Stomach (tissue), 9 donors: ENCODE measurements around the gene BMP5. TPM values are rescaled to one million over a fixed set of nuclear protein-coding genes. Genes with fewer than 3 reads are reported as not detected.

Source experiments
- DNase-seq, 2 donors: peaks; one replicate each; pipeline versions ENCODE4 v3.0.0 to v3.0.0-alpha.2; 2013 to 2019
- H3K27ac ChIP-seq, 5 donors: fragments of 200-600 bp in 4 of 5; sonication (generic) in 4 of 5; one replicate each; pipeline ENCODE4 v1.5.1; 2013 to 2019; ENCODE audit warnings: mild to moderate bottlenecking in 1 of 5, moderate library complexity in 1 of 5
- H3K27me3 ChIP-seq, 3 donors: fragments of 200-600 bp; sonication (generic); one replicate each; pipeline ENCODE4 v1.5.1; 2017 to 2019; ENCODE audit warnings: mixed run types in 1 of 3
- H3K36me3 ChIP-seq, 4 donors: fragments of 200-600 bp; sonication (generic); 1 replicate in 3 of 4; 2 replicates in 1 of 4; pipeline ENCODE4 v1.5.1; 2016 to 2019
- H3K4me1 ChIP-seq, 4 donors: fragments of 200-600 bp; sonication (generic); one replicate each; pipeline ENCODE4 v1.5.1; 2016 to 2019
- H3K4me3 ChIP-seq, 4 donors: fragments of 200-600 bp; sonication (generic) in 3 of 4; one replicate each; pipeline ENCODE4 v1.5.1; 2016 to 2019; ENCODE audit warnings: mild to moderate bottlenecking in 1 of 4
- H3K9me3 ChIP-seq, 4 donors: fragments of 200-600 bp; sonication (generic); one replicate each; pipeline ENCODE4 v1.5.1; 2016 to 2019
- CTCF ChIP-seq, 7 experiments: fragments of 450-650 bp in 4 of 7; fragments of 200-600 bp in 3 of 7; sonication (generic) in 3 of 7; IDR thresholded peaks; one replicate each; pipeline ENCODE4 v1.5.1; 2016 to 2019; ENCODE audit warnings: antibody characterized with exemption in 7 of 7, control low read depth in 2 of 7, mild to moderate bottlenecking in 1 of 7
- EP300 ChIP-seq: sonication (generic); formaldehyde crosslinking; IDR thresholded peaks from one replicate; pipeline ENCODE4 v1.6.1; 2017; ENCODE audit warnings: antibody characterized with exemption
- POLR2A ChIP-seq, 4 donors: fragments of 450-650 bp; IDR thresholded peaks; one replicate each; pipeline ENCODE4 v1.6.1; 2016; ENCODE audit warnings: antibody characterized with exemption in 4 of 4, control low read depth in 2 of 4, mild to moderate bottlenecking in 1 of 4, moderate library complexity in 1 of 4
- POLR2AphosphoS5 ChIP-seq, 3 donors: sonication (generic); formaldehyde crosslinking; IDR thresholded peaks; one replicate each; pipeline ENCODE4 v1.6.1; 2016; ENCODE audit warnings: antibody characterized with exemption in 3 of 3
- WGBS, 5 donors: extraction: QIAGEN DNeasy Blood & Tissue Kit in 3 of 5; methylation state at CpG; one replicate each; pipeline versions ENCODE4 v1.1.5 to v1.1.7; 2013 to 2018; 5-methylcytosine and 5-hydroxymethylcytosine counted together
- intact Hi-C: fragments of 100-400 bp; cut with DNase I; formaldehyde crosslinking; loops from one replicate; pipeline ENCODE4 v1.15.1; 2023; ENCODE audit warnings: low total_unique reads
- polyA plus RNA-seq, 3 donors: library from polyadenylated mRNA; stranded (reverse); fragments of 200-250 nt; gene quantifications; one replicate each; pipeline ENCODE4 v1.2.3, GENCODE V29; 2013
- total RNA-seq, 5 donors: library from RNA; depleted of rRNA; stranded (reverse); fragments of >200 nt; gene quantifications; one replicate each; pipeline versions ENCODE4 v1.1.0 to v1.2.3, GENCODE V29; 2014 to 2016
- donor health status: healthy with polysubstance abuse.
- donor health status: Bipolar disorder and iron deficiency.
- donor health status: healthy.

The BMP5 gene
- total and polyA plus RNA-seq, 8 donors, result 0.25 to 18.1 (median 1.4) TPM; not detected in 1

DNA sequence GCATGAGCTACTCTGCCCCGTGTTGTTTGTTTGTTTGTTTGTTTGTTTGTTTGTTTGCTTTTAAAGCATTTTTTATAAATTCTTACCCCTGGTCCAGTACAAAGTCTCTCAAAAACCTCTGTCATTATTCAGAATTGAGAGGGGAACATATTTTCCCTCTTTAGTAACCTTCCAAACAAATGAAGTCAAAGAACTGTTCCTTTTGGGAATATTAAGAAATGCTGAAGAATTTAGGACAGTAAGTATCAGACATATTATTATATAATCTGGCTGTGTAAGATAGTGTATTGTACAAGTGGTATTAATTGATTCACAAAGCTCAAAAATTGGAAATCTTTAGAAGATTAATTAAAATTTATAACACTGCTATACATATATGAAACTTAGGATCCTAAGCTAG lies 54.7 kb downstream of the BMP5 start:
- peaks cover 0 to 4% (median 0%) of the 10 kb centered on the region in 4 donors for H3K4me1 ChIP-seq
- intact Hi-C loops, result no loop called here
- no peaks in the 10 kb centered on the region for H3K36me3 ChIP-seq
- no peak overlapping the region for H3K27ac ChIP-seq
- no peak for DNase-seq
- no peaks in the 10 kb centered on the region for H3K27me3 ChIP-seq
- TF ChIP-seq EP300 (no peak), CTCF (IDR thresholded peaks at IDR 0.05) (no peak), POLR2AphosphoS5 (IDR thresholded peaks at IDR 0.05) (no peak), POLR2A (IDR thresholded peaks at IDR 0.05) (no peak)
- no peaks in the 10 kb centered on the region for H3K9me3 ChIP-seq
- no peak overlapping the region for H3K4me3 ChIP-seq
- 45 to 61% (median 54%) methylated on average over 1 of the region's 1 CpG for WGBS, 5 donors

- intact Hi-C loops, result no loop called here
- Histone ChIP-seq H3K4me1 (no peaks in the 10 kb centered on the region), H3K27me3 (no peaks in the 10 kb centered on the region), H3K36me3 (no peaks in the 10 kb centered on the region), H3K9me3 (no peaks in the 10 kb centered on the region), H3K4me3 (no peak overlapping the region), H3K27ac (no peak overlapping the region)
- 82 to 87% (median 84%) methylated on average over 4 of the region's 4 CpGs for WGBS, 5 donors
- no peak for DNase-seq
- no peak for TF ChIP-seq EP300
- TF ChIP-seq CTCF (IDR thresholded peaks at IDR 0.05), result no peak
- TF ChIP-seq POLR2AphosphoS5 (IDR thresholded peaks at IDR 0.05), result no peak
- no peak for TF ChIP-seq POLR2A (IDR thresholded peaks at IDR 0.05)
Measured at GRCh38 chr6:55819811-55820210, 55.6 kb downstream of the BMP5 start.

DNA sequence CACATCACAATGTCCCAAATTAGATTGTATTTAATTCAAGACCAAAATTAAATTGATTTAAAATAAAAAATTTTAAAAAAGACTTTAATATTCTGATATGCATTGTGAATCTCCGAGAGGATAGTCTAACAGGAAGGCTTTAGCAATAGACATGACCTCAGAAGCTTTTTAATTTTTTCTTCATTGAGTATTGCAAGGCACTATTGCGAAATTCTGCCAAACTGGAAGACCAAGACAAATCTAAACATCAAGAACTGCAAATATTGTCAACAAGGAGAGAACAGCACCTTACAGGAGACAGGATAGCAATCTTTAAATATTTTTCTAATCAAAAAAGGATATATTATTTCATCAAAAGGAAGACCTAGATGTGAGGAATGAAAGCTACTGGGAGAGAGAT lies 56.9 kb downstream of the BMP5 start:
- H3K4me3 ChIP-seq, result no peak overlapping the region
- H3K36me3 ChIP-seq, result no peaks in the 10 kb centered on the region

DNA sequence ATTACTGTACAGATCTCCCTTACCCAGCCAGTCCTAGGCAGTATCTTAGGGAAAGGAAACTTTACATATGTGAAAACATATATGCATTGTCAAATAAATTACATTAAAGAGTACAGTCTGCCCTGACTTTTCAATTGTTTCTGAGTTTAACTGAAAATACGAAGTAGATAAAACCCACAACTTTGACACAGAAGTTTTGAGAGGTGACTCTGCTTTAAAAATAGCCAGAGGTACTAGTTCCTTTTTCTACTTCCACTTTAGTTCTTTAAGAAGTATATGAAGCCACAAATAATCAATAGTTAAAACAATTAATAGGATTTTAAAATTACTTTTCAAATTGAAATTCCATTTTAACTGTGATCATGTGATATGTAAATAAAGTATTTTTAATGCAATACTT lies 62.9 kb downstream of the BMP5 start:
- DNase-seq, result no peak
- intact Hi-C loops, result no loop called here

More for the DNA sequence above, 56.9 kb downstream of the BMP5 start:
- H3K27ac ChIP-seq, result no peak overlapping the region
- H3K27me3 ChIP-seq, result no peaks in the 10 kb centered on the region
- intact Hi-C loops, result no loop called here
- no peaks in the 10 kb centered on the region for H3K9me3 ChIP-seq
- no peaks in the 10 kb centered on the region for H3K4me1 ChIP-seq
- WGBS, 5 donors, result 64 to 73% (median 66%) methylated on average over 2 of the region's 2 CpGs
- no peak for DNase-seq
- no peak for TF ChIP-seq CTCF (IDR thresholded peaks at IDR 0.05)
- no peak for TF ChIP-seq POLR2A (IDR thresholded peaks at IDR 0.05)
- TF ChIP-seq EP300, result no peak
- TF ChIP-seq POLR2AphosphoS5 (IDR thresholded peaks at IDR 0.05), result no peak

More for the DNA sequence above, 62.9 kb downstream of the BMP5 start:
- no peaks in the 10 kb centered on the region for H3K4me1 ChIP-seq
- H3K27ac ChIP-seq, result no peak overlapping the region
- H3K9me3 ChIP-seq, result no peaks in the 10 kb centered on the region
- H3K36me3 ChIP-seq, result no peaks in the 10 kb centered on the region
- no peaks in the 10 kb centered on the region for H3K27me3 ChIP-seq
- TF ChIP-seq POLR2AphosphoS5 (IDR thresholded peaks at IDR 0.05), result no peak
- TF ChIP-seq POLR2A (IDR thresholded peaks at IDR 0.05), result no peak
- TF ChIP-seq CTCF (IDR thresholded peaks at IDR 0.05), result no peak
- no peak for TF ChIP-seq EP300
- H3K4me3 ChIP-seq, result no peak overlapping the region
- 38 to 66% (median 56%) methylated on average over 1 of the region's 1 CpG for WGBS, 5 donors
